Spleen (tissue), 7 donors: ENCODE measurements around the gene RPTOR.

Source experiments
- POLR2AphosphoS5 ChIP-seq, 3 donors: sonication (generic); formaldehyde crosslinking; IDR thresholded peaks; one replicate each; pipeline ENCODE4 v1.5.1; 2017; ENCODE audit warnings: antibody characterized with exemption in 3 of 3
- TF ChIP-seq, protein P1 (sequence below), 11 experiments: fragments of 200-600 bp in 7 of 11; fragments of 450-650 bp in 4 of 11; sonication (generic) in 4 of 11; IDR thresholded peaks in 8 of 11; conservative IDR thresholded peaks in 3 of 11; 1 replicate in 7 of 11; 2 replicates in 4 of 11; pipeline versions ENCODE4 v1.4.0 to v1.8.0; 2016 to 2021; ENCODE audit warnings: antibody characterized with exemption in 11 of 11, inconsistent platforms in 4 of 11, mild to moderate bottlenecking in 1 of 11
- donor health status: DM: no; HTN: no; CAD: no; lungs with moderate emphysema.
- donor health status: DM: no; HTN: no; CAD: no.
- donor health status: DM: no; HTN: no; CAD: no.

DNA sequence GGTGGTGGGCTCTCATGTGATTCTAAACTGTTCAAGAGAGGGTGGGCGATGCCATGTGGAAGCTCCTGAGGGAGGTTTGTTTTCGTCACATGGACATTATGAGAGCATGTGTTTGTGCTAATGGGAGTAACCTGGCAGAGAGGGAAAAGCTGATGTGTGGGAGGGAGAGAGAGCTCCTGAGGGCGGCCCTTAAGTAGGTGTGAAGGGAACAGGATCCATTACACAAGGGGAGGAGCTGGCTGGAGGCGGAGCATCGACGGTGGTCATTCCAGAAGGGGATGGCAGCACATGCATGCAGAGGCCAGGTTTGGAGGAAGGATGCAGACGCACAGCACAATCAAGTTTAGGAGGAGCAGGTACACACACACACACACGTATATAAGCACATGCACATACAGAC is 197.5 kb downstream of the RPTOR start:
- TF ChIP-seq, protein P1, sequence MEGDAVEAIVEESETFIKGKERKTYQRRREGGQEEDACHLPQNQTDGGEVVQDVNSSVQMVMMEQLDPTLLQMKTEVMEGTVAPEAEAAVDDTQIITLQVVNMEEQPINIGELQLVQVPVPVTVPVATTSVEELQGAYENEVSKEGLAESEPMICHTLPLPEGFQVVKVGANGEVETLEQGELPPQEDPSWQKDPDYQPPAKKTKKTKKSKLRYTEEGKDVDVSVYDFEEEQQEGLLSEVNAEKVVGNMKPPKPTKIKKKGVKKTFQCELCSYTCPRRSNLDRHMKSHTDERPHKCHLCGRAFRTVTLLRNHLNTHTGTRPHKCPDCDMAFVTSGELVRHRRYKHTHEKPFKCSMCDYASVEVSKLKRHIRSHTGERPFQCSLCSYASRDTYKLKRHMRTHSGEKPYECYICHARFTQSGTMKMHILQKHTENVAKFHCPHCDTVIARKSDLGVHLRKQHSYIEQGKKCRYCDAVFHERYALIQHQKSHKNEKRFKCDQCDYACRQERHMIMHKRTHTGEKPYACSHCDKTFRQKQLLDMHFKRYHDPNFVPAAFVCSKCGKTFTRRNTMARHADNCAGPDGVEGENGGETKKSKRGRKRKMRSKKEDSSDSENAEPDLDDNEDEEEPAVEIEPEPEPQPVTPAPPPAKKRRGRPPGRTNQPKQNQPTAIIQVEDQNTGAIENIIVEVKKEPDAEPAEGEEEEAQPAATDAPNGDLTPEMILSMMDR (IDR thresholded peaks at IDR 0.05 in 8 of 11, conservative IDR thresholded peaks at IDR 0.05 in 3 of 11), result no peak
- no peak for TF ChIP-seq POLR2AphosphoS5 (IDR thresholded peaks at IDR 0.05)
